GM18502 (cell line): Measurements from ENCODE around the gene MSANTD7.
"Not testable (repeated sequence)": the region's sequence is repeated elsewhere in the genome, so short reads cannot be mapped to it uniquely, and the experiment has no call there.

ENCODE experiments used
- ATAC-seq: cut with Tn5 transposase; IDR thresholded peaks from one replicate; pipeline ENCODE4 v1.9.1; 2021; ENCODE audit warnings: mild to moderate bottlenecking; ENCODE audit not compliant: unreplicated experiment, poor library complexity

Gene MSANTD7, protein sequence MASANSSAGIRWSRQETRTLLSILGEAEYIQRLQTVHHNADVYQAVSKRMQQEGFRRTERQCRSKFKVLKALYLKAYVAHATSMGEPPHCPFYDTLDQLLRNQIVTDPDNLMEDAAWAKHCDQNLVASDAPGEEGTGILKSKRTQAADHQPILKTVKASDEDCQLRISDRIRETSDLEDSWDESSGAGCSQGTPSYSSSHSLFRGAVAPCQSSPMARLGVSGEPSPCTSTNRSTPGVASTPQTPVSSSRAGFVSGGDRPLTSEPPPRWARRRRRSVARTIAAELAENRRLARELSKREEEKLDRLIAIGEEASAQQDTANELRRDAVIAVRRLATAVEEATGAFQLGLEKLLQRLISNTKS

DNA sequence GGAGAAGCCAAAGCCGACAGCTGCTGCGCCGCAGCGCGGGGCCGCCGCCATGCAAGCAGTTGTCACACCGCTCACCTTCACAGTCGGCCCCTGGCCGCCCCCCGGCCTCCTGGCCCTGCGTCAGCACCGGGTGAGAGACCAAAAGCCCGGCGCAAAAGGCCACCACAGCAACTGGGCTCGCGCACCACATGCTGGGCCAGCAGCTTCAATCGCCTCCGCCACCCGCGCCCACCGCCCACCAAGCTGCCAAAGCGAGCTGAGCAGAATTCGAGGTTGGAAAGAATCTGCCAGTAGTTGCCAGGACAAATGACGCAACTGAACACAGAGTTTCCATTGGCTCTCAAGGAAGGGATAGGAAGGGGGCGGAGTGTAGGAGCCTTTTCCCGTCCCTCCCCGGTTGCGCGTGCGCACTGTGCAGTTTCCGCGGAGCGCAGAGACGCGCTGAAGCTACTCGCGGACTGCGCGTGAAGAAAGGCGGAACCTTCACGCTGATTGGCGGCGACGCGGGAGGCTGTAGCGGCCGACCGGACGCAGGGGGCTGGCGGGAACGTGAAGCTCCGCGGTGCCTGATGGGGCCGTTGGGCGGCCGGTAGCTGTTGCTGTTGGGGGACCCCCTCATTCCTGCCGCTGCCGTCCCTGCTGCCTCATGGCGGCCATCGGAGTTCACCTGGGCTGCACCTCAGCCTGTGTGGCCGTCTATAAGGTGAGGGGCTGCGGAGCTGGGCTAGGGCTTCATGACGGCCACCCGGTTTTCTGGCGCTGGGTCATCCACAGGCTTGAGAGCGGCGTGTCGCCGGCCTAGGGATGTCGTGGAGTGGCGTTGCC is at the start of gene MSANTD7, which contains the start of the genes CDNF and HSPA14:
Gene MSANTD7, plus strand, starts transcription at position 550 of the 825 bp plus-strand sequence. CDS start 3,979 bp downstream, outside the sequence.
Gene CDNF, minus strand, starts transcription at position 281 of the 825 bp plus-strand sequence. Its CDS starts 91 bp downstream, at position 190.
Gene HSPA14, plus strand, starts transcription at position 550 of the 825 bp plus-strand sequence. Its CDS starts 97 bp downstream, at position 647.
- peak; percentile 95 for ATAC-seq

DNA sequence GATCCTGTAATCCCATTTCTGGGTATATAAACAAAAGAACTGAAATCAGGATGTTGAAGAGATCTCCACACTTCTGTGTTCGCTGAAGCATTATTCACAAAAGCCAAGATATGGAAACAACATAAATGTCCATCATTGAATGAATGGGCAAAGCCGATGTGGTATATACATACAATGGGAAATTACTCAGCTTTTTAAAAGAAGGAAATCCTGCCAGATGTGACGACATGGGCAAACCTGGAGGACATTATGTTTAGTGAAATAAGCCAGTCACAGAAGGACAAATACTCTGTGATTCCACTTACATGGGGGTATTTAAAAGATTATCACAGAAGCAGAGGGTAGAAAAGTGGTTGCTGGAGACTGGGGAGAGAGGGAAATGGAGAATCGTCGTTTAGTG is 39.5 kb upstream of the MSANTD7 start:
- ATAC-seq: no peak

DNA sequence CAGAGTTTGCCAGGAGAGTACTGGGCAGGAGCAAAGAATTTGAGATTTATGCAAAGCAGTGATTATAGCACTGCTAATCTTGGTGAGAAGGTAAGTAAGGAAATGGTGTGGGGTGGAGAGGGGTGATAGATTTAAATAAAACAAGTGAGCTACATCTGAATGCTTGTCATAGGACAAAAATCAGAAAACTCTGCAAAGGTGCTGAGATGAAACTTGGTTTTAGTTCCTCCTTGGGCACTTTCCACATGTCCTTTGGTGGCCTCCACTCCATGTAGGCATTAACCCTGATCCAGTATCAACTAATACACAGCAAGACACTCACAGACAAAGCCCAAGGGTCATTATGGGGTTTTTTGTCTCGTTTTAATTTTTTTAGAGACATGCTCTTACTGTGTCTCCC is 37.7 kb upstream of the MSANTD7 start:
- no peak for ATAC-seq

DNA sequence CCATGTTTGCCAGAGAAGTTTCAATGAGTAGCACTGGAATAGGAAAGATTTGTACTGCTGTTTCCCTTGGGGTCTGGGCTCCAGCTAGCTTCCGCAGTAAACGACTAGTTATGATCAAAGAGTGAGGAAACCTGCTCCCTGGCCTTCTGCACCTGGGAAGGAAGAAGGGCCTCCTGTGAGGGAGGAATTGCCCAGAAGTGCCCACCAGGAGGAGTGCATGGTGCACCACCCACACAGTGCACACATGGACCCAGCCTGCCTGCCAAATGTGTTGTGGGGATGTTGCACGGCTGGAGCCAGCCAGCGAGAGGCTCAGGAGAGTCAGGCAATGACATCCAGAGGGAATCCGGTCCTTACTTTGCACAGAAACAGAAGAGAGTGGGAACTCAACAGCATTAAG is 36.4 kb upstream of the MSANTD7 start:
- no peak for ATAC-seq

DNA sequence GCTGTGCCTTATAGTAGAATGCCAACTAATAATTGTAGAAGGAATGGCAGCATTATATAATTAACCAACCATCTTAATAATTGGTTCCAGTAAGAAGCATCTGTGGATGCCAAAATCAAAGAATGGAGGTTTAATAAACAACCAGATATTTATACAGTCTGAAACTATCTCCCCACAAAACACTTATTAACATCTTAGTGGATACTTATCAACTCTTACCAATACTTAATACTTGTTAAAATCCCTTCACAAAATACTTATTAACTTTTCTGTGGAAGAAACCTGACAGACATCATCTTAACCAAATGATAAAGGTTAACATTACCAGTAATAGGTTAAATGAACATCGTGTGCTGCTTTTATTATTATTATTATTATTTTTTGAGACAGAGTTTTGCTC is 34.3 kb upstream of the MSANTD7 start:
- ATAC-seq: no peak

DNA sequence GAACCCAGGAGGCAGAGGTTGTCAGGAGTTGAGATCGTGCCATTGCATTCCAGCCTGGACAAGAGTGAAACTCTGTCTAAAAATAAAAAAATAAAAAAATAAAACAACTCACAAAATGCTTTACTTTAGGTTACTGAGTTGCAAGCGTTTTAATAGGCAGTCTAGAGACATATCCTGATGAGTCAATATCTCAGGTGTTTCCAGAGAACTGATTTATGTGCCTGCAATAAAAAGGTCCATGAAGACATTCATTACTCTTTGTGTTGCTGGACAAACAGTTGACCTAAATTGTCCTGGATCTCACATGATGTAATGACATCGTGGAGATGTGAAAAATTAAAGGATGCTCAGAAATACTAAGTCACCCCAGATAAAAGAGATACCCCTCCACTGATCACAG is 31.8 kb upstream of the MSANTD7 start:
- no peak for ATAC-seq

DNA sequence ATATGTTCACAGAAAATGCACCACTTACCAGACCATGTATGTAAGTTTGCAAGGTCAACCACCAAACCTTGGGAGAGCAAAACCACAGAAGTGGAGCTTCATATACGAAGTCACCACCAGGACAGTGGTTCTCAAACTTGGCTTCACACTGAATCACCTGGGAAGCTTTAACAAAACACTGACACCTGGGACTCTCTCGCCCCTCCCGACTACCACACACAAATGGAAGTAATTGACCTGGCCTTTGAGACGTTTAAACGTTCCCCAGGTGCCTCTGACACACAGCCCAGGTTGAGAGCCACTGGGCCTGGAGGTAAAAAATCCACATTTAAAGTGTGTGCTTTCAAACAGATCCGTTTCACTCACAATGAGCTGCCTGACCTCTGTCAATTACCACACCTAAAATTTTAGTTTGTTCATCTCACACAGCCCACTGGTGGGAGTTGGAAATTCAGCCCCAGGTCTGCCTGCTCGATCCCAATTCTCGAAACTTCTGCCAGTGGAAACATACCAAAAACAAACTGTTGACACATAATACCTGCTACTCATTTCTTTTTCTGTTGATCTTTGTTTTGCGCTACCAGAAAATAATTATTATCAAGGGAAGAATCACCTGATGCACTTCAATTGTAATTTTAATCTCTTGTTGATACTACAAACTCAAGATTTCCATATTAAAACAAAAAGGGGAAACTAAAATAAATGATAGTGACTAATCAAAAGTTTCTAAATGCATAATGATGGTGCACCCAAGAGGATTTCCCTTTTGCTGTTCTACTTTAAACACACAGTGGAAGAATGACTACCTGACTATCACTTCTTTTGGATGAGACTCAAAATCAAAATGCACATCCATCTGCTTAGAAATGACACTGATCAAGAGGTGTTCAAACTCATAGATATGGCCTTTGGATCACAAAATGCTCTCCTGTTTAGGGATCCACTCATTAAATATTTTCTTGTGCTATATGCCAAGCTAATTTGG is 26.8 kb upstream of the MSANTD7 start:
- no peak for ATAC-seq

DNA sequence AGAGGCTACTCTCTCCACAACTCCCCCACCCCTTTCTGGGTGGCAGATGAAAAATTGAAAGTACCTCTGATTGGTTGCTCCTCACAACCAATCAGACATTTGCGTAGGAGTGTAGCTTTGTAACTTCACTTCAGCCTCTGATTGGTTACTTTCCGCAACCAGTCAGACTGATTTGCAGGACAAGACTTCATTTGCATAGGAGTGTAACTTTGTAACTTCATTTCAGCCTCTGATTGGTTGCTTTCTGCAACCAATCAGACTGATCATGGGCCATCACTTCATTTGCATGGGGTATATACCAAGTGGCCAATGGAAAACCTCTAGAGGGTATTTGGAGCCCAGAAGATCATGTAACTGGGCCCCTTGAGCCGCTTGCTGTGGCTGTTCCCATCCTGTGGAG is 25.8 kb upstream of the MSANTD7 start:
- ATAC-seq: no peak

DNA sequence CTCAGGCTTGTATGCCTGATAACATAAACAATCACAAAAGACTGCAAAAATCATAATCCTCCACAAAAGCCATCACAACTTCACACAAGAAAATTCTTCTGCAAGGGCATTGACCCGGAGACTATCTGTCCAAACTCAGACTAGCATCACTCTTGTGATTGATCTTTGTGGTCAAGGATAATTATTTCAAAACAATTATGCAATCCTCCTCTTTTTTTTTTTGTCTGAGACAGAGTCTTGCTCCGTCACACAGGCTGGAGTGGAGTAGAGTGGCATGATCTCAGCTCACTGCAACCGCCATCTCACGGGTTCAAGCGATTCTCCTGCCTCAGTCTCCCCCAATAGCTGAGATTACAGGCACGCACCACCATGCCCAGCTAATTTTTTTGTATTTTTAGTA is 22.4 kb upstream of the MSANTD7 start:
- ATAC-seq: no peak

DNA sequence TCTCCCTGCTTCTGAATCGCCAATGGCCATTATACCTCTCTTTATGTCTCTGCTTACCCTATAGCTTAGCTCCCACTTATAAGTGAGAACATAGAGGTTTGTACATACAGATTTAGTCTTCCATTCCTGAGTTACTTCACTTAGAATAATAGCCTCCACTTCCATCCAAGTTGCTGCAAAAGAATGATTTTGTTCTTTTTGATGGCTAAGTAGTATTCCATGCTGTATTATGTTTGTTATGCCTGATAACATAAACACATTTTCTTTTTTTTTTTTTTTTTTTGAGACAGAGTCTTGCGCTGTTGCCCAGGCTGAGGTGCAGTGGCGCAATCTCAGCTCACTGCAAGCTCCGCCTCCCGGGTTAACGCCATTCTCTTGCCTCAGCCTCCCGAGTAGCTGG is 21.4 kb upstream of the MSANTD7 start:
- not testable (repeated sequence) for ATAC-seq

DNA sequence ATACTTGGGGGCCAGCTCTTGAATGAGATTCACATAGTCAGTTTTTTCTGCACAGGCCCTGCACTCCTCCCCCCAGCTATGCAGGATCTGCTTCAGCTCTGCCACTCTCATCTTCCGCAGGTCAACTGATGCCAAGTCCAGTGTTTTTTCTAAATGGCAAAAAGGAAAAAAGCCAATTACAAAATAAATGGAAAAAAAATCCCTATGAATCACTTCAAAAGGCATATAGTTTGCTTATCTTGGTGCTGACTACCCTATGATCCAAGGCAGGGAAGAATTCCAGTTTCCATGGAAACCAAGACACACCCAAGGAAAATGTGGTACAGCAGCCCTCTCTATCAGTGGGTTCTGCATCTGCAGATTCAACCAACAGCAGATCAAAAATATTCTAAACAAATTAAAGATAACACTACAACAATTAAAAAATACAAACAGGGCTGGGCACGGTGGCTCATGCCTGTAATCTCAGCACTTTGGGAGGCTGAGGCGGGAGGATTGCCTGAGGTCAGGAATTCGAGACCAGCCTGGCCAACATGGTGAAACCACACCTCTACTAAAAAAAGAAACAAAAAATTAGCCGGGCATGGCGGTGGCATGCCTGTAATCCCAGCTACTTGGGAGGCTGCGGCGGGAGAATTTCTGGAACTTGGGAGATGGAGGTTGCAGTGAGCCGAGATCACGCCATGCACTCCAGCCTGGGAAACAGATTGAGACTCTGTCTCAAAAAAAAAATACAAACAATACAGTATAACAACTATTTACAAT is 17.9 kb upstream of the MSANTD7 start:
- no peak for ATAC-seq

DNA sequence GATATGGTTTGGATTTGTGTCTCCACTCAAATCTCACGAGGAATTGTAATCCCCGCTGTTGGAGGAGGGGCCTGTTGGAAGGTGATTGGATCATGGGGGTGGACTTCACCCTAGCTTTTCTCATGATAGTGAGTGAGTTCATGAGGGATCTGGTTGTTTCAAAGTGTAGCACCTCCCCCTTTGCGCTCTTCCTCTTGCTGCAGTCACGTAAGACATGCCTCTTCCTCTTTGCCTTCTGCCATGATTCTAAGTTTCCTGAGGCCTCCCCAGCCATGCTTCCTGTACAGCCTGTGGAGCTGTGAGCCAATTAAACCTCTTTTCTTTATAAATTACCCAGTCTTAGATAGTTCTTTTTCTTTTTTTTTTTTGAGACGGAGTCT is 17.3 kb upstream of the MSANTD7 start:
- no peak for ATAC-seq

DNA sequence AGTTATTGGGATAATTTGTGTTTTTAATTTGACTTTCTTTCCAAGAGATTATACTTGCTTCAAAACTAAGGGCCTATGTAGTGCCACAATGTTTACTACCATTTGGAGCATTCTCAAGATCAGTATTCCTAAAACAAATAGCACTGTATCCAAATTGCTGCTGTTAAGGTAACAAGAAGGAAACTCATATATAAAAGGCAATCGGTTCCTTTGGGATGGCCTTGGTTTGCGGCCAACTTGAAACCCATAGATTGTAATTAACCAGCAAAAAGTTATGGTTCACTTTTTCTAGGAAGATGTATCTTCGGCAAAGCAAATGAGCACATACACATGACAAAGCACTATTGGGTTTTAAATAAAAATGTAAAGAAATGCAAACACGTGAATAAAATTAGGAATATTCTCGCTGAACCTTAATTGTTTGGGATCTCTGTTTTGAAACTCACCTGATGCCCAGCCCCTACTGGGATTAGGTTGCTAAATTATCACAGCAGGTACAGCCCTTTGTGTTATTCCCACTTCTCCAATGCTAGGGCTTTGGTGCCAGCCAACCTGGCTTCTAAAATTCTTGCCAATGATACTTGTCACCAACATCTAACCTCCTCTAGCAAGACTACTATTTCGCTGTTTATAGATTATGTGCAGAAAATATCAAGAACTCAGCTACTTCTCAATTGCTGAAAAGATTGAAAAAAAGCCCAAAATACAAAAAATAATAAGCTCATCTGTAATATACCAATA is 16.3 kb upstream of the MSANTD7 start:
- ATAC-seq: no peak

DNA sequence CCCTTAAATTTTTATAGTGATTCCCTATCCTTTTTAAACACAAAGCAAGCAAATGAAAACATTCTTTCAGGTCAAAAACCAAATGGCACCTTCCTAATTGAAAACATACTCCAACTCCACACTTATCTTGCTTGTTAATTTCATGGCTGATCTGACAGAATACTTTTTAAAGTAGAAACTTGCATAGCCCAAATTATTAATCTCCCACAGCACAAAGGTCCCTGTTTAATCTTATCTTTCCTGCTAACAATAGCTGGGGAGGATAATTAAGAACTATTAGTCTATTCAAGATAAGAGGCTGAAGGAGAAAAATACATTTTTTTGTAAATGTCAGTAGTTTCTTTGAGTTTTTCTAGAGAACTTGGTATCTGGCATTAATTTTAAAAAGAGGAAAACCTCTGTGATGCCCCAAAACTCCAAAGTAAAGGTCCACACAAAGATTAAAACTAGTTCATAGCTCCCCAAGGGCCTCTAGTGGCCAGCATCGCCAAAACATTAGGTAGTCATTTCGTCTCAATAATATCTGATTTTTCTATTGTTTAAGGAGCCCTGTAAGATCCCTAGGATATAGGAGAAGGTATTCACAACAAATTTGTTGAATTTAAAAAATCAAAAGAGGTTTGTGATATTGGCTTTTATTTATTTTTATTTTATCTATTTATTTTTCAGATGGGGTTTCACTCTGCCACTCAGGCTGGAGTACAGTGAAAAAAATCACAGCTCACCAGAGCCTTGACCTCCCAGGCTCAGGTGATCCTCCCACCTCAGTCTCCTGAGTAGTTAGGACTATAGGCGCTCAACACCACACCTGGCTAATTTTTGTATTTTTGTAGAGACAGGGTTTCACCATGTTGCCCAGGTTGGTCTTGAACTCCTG is 15.0 kb upstream of the MSANTD7 start:
- ATAC-seq: no peak

DNA sequence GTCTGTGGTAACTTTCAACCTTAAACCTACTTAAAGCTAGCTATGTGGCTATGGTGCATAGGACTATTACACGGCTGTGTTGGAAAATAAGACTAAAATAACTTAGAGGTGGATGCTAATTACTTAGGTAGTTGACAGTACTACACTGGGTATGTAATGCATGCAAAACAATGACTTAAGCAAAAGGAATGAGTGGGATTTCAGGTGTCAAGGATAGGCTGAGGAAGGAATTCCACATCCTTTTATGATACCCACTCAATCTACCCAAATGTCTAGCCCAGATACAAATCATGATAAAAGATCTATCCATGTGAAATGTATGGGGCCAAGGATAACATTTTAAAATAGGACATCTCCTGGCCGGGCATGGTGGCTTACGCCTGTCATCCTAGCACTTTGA is 14.1 kb upstream of the MSANTD7 start:
- ATAC-seq: no peak

DNA sequence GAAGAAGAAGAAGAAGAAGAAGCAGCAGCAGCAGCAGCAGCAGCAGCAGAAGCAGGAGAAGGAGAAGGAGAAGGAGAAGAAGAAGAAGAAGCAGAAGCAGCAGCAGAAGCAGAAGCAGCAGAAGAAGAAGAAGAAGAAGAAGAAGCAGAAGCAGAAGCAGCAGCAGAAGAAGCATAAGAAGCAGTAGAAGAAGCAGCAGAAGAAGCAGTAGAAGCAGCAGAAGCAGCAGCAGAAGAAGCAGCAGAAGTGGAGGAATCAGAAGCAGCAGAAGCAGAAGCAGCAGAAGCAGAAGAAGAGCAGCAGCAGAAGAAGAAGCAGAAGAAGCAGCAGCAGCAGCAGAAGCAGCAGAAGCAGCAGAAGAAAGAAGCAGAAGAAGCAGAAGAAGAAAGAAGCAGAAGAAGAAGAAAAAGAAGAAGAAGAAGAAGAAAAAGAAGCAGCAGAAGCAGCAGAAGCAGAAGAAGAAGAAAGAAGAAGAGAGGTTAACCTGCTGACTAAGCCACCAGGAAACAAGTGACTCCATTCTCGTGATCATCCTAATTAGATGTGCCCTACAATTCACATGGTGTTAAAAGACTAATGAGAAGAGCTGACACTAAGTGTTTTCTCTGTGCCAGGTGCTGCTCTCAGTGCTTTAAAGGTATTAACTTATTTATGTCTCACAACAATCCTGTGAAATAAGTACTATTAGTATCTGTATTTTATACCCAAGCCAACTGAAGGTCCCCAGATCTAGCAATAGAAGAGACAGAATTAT is 11.9 kb upstream of the MSANTD7 start:
- ATAC-seq: no peak

DNA sequence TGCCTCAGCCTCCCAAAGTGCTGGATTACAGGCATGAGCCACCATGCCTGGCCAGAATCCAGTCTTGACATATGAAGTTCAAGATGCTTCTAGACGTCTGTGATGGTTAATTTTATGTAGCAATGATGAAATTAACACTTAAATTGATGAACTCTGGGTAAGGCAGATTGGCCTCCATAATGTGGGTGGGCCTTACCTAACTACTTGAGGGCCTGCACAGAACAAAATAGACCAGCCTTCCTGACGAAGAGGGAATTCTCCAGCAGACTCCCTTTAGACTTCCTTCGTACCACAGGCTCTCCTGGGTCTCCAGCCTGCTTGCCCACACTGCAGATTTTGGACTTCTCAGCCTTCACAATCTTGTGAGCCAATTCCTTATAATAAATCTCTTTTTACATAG is 5.0 kb upstream of the MSANTD7 start:
- no peak for ATAC-seq
